GM12801 (cell line): ENCODE measurements around the gene BEST3.

Experiments
- CTCF ChIP-seq: IDR thresholded peaks from one replicate; pipeline ENCODE4 v1.5.1; 2011; ENCODE audit warnings: control low read depth; ENCODE audit not compliant: insufficient read length; ENCODE audit errors: extremely low read depth

The BEST3 gene

GRCh38 chr12:69701826-69702225 is 2.7 kb upstream of the BEST3 start:
- TF ChIP-seq CTCF, result no peak

- no peak for TF ChIP-seq CTCF
Measured at GRCh38 chr12:69698054-69698453, 1.0 kb downstream of the BEST3 start.

- no peak for TF ChIP-seq CTCF
Measured at GRCh38 chr12:69694123-69694522, 5.0 kb downstream of the BEST3 start.

GRCh38 chr12:69689638-69690037 is 9.5 kb downstream of the BEST3 start:
- no peak for TF ChIP-seq CTCF

GRCh38 chr12:69688471-69689427 is 10.4 kb downstream of the BEST3 start:
- TF ChIP-seq CTCF, result no peak

- TF ChIP-seq CTCF, result no peak
Measured at GRCh38 chr12:69688021-69688420, 11.1 kb downstream of the BEST3 start.

- no peak for TF ChIP-seq CTCF
Measured at GRCh38 chr12:69687390-69687789, 11.7 kb downstream of the BEST3 start.
